ENCODE data around the gene VPS18. TPM values are rescaled to one million over a fixed set of nuclear protein-coding genes. Genes with fewer than 3 reads are reported as not detected.

Gene VPS18
- total and polyA plus RNA-seq, 4 donors, result 3.4 to 15.3 (median 10.3) TPM

- H3K9ac ChIP-seq (ENCODE audit: low read depth in 1 of 2, low read length in 2 of 2), result no peak overlapping the region
- H3K27me3 ChIP-seq (ENCODE audit: control insufficient read depth in 4 of 4, insufficient read depth in 4 of 4, low read length in 3 of 4), result no peaks in the 10 kb centered on the region
- H3K27ac ChIP-seq (ENCODE audit: low read depth in 1 of 2, low read length in 2 of 2), result no peak overlapping the region
- H3K4me3 ChIP-seq (ENCODE audit: low read depth in 1 of 3, low read length in 3 of 3), result no peak overlapping the region
- TF ChIP-seq SP1 (IDR thresholded peaks at IDR 0.05) (no peak), ZBTB33 (IDR thresholded peaks at IDR 0.05) (no peak), EGR1 (IDR thresholded peaks at IDR 0.05; ENCODE audit: low read depth in 2 of 2) (no peak)
- 87% methylated on average over 6 of the region's 6 CpGs for WGBS
- no peaks in the 10 kb centered on the region for H3K9me3 ChIP-seq (ENCODE audit: control insufficient read depth in 4 of 4, low read length in 3 of 4)
- DNase-seq (ENCODE audit: low spot score), result no peak
- no peaks in the 10 kb centered on the region for H3K4me1 ChIP-seq (ENCODE audit: control insufficient read depth in 4 of 4, insufficient read depth in 4 of 4, low read length in 3 of 4)
- no peaks in the 10 kb centered on the region for H3K36me3 ChIP-seq (ENCODE audit: control insufficient read depth in 4 of 4, insufficient read depth in 3 of 4, low read depth in 1 of 4, low read length in 3 of 4)
These were observed 14.6 kb upstream of the VPS18 start for GRCh38 chr15:40879609-40880008.

- Histone ChIP-seq H3K27me3 (ENCODE audit: control insufficient read depth in 4 of 4, insufficient read depth in 4 of 4, low read length in 3 of 4) (no peaks in the 10 kb centered on the region), H3K9me3 (ENCODE audit: control insufficient read depth in 4 of 4, low read length in 3 of 4) (no peaks in the 10 kb centered on the region), H3K4me1 (ENCODE audit: control insufficient read depth in 4 of 4, insufficient read depth in 4 of 4, low read length in 3 of 4) (no peaks in the 10 kb centered on the region), H3K4me3 (ENCODE audit: low read depth in 1 of 3, low read length in 3 of 3) (no peak overlapping the region), H3K9ac (ENCODE audit: low read depth in 1 of 2, low read length in 2 of 2) (no peak overlapping the region), H3K36me3 (ENCODE audit: control insufficient read depth in 4 of 4, insufficient read depth in 3 of 4, low read depth in 1 of 4, low read length in 3 of 4) (no peaks in the 10 kb centered on the region), H3K27ac (ENCODE audit: low read depth in 1 of 2, low read length in 2 of 2) (no peak overlapping the region)
- TF ChIP-seq TAF1 (conservative IDR thresholded peaks at IDR 0.05) (no peak), NR2F2 (IDR thresholded peaks at IDR 0.05) (no peak), HNF4G (IDR thresholded peaks at IDR 0.05) (no peak), HNF4A (conservative IDR thresholded peaks at IDR 0.05) (no peak), RAD21 (IDR thresholded peaks at IDR 0.05) (no peak), RXRA (IDR thresholded peaks at IDR 0.05) (no peak), REST (IDR thresholded peaks at IDR 0.05) (no peak), ZBTB33 (IDR thresholded peaks at IDR 0.05) (no peak), FOXA2 (IDR thresholded peaks at IDR 0.05) (no peak), YY1 (IDR thresholded peaks at IDR 0.05) (no peak), ATF3 (IDR thresholded peaks at IDR 0.05) (no peak)
- DNase-seq (ENCODE audit: low spot score), result no peak
- WGBS, result 96% methylated on average over 6 of the region's 6 CpGs
These were observed 12.9 kb upstream of the VPS18 start for GRCh38 chr15:40881351-40881750.

All from liver (tissue), 9 donors.